Fibroblast of the aortic adventitia (primary cell): ENCODE results near the gene DDA1. TPM values are rescaled to one million over a fixed set of nuclear protein-coding genes. Genes with fewer than 3 reads are reported as not detected.

Source experiments
- DNase-seq: peaks from one replicate; pipeline ENCODE4 v3.0.0-alpha.2; 2010; ENCODE audit warnings: low read depth
- H3K4me3 ChIP-seq: 2 replicates; pipeline ENCODE4 v1.5.1; 2011; ENCODE audit warnings: low read depth, mild to moderate bottlenecking, control low read depth, low read length, moderate library complexity
- total RNA-seq: library from RNA; depleted of rRNA; stranded (reverse); fragments of >200 nt; gene quantifications from 2 replicates; pipeline ENCODE4 v1.2.3, GENCODE V29; 2012; ENCODE audit warnings: low replicate concordance
- TF ChIP-seq, protein P1 (sequence below): IDR thresholded peaks from 2 replicates; pipeline ENCODE4 v1.5.1; 2011; ENCODE audit warnings: mild to moderate bottlenecking, low read length, control low read depth, inconsistent platforms; ENCODE audit not compliant: insufficient read depth

The DDA1 gene
- total RNA-seq, 1 donor, result 20.2 TPM

DNA sequence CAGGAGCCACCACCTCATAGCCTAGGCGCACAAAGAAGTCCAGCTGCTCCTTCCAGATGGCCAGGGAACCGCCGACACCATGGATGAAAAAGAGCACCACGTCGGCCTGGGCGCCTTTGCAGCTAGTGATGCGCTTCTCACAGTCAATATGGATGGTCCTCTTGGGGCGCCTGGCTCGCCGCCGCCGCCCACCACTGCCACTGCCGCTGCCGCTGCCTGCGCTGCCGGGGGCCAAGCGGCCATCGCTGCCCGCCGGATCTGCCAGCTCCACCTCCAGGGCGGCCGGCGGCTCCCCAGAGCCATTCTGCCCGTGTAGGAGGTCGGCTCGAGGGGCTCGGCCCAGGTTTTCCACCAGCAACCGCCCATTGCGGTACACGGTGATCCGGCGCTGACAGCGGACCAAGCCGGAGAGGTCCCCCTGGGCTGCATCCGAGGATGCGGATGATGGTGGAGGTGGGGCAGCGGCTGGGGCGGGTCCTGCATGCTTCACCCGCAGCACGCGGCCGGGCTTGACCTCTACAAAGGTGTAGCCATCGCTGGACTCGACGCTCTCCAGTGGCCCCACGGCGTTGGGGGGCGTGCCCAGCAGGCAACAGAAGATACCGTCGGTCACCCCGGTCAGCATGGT is 8.3 kb upstream of the DDA1 start:
- TF ChIP-seq, protein P1, sequence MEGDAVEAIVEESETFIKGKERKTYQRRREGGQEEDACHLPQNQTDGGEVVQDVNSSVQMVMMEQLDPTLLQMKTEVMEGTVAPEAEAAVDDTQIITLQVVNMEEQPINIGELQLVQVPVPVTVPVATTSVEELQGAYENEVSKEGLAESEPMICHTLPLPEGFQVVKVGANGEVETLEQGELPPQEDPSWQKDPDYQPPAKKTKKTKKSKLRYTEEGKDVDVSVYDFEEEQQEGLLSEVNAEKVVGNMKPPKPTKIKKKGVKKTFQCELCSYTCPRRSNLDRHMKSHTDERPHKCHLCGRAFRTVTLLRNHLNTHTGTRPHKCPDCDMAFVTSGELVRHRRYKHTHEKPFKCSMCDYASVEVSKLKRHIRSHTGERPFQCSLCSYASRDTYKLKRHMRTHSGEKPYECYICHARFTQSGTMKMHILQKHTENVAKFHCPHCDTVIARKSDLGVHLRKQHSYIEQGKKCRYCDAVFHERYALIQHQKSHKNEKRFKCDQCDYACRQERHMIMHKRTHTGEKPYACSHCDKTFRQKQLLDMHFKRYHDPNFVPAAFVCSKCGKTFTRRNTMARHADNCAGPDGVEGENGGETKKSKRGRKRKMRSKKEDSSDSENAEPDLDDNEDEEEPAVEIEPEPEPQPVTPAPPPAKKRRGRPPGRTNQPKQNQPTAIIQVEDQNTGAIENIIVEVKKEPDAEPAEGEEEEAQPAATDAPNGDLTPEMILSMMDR, result no peak
- no peak overlapping the region for H3K4me3 ChIP-seq
- no peak for DNase-seq

DNA sequence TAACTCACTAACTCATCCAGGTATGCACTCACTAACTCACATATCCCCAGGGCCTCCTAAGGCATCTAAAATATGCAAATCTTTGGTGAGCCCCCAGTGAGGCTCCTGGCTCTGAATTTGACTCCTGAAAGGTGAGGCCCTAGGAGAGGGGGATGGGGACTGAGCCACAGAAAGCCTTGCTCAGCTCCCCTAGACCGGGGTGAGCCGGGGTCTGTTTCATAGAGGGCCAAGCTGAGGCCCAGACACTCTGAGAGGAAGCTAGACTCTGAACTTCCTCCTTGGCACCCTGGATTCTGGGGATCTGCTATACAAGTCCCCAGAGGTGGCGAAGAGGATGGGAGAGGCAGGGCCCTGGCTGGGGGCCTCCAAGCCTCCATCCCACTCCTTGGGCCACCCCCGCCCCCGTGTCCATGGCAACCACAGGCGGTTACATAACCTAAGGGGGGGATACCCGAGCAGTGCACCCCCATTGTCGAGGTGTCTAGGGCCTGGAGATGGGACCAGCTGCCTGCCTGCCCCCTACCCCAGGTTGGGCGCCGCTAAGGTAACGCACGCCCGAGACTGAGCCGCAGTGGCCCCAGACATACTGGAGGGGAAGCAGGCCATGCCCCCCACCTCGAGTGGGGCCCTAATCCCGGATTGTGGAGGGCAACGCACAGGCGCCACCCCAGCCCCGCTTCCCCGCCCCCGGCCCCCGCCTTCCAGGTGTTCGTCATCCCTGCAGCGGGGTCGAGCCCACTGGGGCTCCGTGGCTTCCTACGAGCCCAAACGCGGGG is 6.8 kb upstream of the DDA1 start:
- DNase-seq, result no peak
- TF ChIP-seq, protein P1, result no peak
- H3K4me3 ChIP-seq, result peak overlapping the region; percentile 73

DNA sequence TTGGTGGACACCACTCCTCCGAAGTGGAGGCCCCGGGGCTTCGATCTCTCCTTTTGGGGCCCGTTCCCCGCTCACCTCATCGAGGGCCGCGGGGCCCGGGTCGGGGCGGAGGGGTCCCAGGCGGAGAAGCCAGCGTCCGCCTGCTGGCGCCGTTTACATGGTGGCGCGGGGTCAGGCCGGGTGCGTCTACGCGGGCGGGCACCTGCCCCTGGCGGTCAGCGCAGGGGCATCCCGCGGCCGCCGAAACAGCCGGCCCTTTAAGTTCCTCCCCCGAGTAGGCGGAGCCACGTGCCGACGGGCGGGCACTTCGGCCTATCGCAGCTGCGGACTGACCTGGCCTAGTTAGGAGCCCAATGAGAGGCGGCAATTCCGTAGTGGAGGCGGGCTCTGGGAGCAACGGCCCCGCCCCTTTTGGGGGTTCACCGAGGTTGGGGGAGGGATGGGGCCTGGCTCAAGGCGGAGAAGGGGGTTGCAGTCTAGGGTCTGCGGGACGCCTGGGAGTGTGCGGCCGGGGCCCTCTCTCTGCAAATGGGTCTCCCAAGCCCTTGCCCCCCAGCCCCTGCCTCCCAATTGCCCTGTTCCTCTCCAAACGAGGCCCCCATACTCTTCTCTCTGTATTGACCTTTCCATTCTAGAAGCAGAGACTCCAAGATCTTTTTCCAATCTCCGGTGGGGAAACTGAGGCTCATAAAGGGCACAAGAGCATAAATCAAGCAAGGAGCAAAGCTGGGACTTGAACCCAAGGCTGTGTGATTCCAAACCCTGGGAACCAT is 6.0 kb upstream of the DDA1 start, which contains the start of gene ABHD8:
TSS of gene ABHD8 (minus strand) at position 259 of the 773 bp plus-strand sequence. CDS start 1,809 bp downstream, outside the sequence.
- TF ChIP-seq, protein P1, result peak; percentile 48
- H3K4me3 ChIP-seq, result peak within 1 kb of the TSS; percentile 73
- DNase-seq, result peak; percentile 96

DNA sequence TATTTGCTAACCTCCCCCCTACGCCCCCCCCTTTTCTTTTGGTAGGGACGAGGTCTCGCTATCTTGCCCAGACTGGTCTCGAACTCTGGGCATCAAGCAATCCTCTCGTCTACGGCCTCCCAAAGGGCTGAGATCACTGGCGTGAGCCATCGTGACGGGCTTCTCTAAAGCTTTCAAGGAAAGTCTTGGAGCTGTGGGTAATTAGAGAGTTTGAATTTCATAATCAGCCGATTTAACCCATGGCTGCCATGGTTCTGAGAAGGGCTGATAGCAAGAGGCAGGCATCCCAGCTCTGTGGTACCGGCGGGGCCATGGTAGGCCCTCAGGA is 5.5 kb upstream of the DDA1 start:
- H3K4me3 ChIP-seq, result no peak overlapping the region
- TF ChIP-seq, protein P1, result no peak
- DNase-seq, result no peak

DNA sequence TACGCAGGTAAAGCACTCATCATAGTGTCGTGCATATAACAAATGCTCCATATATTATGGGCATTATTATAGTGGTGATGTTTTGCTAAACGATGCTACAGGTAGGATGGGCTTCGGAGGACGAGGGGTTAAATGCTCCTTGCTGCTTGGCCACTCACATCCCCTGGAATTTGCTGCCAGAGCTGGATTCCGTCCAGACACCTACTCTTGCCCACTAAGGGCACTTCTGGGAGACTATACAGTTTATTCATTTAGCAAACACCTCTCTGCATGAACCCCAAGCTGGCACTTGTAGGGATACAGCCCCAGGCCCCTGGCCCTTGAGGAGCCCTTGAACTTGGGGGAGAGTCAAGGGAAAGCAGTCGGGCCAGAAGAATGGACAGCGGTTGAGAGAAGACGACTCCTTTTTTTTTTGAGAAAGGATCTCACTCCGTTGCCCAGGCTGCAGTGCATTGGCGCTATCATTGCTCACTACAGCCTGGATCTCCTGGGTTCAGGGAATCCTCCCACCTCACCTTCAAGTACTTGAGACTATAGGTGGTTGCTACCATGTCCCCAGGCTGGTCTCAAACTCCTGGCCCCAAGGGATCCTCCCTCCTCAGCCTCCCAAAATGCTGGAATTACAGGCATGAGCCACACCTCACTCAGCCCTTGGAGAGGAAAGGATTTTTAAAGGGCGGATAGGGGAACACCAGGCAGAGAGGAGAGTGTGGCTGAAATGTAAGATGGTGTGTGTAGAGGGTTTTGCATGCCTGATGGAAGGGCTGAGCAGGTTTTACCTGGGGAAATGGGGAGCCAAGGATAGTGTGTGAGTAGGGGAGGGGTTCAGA is 4.8 kb upstream of the DDA1 start:
- no peak for DNase-seq
- TF ChIP-seq, protein P1, result no peak
- no peak overlapping the region for H3K4me3 ChIP-seq

DNA sequence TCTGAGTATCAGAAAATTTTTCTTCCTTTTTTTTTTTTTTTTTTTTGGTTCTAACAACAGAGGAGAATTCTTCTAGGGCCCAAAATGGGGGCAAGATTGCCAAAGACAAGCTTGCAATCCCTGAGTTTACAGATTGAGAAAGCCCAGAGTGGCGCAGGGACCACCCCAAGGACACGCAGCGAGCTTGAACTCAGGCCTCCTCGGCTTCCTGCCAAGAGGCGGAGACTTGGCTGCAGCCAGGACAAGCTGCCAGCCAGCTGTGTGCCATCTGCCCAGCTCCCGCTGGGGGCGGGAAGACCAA is 4.2 kb upstream of the DDA1 start:
- TF ChIP-seq, protein P1, result no peak
- no peak for DNase-seq
- peak overlapping the region; percentile 85 for H3K4me3 ChIP-seq
